NB4 (cell line): ENCODE measurements around the gene RBFOX1.

Experiments used
- MYC ChIP-seq: IDR thresholded peaks from 2 replicates; pipeline ENCODE4 v1.6.1; 2011; ENCODE audit warnings: low read depth, low read length
- POLR2A ChIP-seq: IDR thresholded peaks from 2 replicates; pipeline ENCODE4 v1.6.1; 2011; ENCODE audit warnings: mild to moderate bottlenecking; ENCODE audit not compliant: insufficient read length; ENCODE audit errors: extremely low read depth
- TF ChIP-seq, protein P1 (sequence below): IDR thresholded peaks from one replicate; pipeline ENCODE4 v1.5.1; 2012; ENCODE audit warnings: low read depth, low read length
- TF ChIP-seq, protein P2 (sequence below): IDR thresholded peaks from 2 replicates; pipeline ENCODE4 v1.6.1; 2011; ENCODE audit warnings: low read depth, low read length

DNA sequence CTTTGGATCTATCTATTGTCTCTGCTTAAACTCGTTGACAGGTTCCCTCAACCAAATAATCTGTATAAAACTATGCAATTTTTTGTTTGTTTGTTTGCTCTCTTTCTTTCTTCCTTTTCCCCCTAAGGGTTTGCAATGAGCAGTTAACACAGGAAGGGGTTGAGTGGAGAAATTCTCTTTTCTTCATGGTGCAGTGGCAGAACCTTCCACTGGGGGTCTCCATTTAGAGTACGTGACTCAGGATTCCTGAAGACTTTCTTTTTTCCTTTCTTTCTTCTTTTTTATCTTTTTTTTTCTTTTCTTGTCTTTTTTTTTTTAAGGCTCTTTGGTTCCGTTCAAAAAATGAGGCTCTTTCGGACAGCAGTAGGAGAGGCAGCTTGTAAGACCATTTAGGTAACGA is 19.5 kb upstream of the RBFOX1 start:
- TF ChIP-seq, protein P1, sequence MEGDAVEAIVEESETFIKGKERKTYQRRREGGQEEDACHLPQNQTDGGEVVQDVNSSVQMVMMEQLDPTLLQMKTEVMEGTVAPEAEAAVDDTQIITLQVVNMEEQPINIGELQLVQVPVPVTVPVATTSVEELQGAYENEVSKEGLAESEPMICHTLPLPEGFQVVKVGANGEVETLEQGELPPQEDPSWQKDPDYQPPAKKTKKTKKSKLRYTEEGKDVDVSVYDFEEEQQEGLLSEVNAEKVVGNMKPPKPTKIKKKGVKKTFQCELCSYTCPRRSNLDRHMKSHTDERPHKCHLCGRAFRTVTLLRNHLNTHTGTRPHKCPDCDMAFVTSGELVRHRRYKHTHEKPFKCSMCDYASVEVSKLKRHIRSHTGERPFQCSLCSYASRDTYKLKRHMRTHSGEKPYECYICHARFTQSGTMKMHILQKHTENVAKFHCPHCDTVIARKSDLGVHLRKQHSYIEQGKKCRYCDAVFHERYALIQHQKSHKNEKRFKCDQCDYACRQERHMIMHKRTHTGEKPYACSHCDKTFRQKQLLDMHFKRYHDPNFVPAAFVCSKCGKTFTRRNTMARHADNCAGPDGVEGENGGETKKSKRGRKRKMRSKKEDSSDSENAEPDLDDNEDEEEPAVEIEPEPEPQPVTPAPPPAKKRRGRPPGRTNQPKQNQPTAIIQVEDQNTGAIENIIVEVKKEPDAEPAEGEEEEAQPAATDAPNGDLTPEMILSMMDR = peak; percentile 54
- TF ChIP-seq POLR2A (no peak), MYC (no peak)
- TF ChIP-seq, protein P2, sequence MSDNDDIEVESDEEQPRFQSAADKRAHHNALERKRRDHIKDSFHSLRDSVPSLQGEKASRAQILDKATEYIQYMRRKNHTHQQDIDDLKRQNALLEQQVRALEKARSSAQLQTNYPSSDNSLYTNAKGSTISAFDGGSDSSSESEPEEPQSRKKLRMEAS = no peak
